GM23338 (cell line): ENCODE measurements around the gene PAPPA2. TPM values are rescaled to one million over a fixed set of nuclear protein-coding genes. Genes with fewer than 3 reads are reported as not detected.
"Not testable (repeated sequence)": the region's sequence is repeated elsewhere in the genome, so short reads cannot be mapped to it uniquely, and the experiment has no call there.

Experiments used
- ATAC-seq: fragments of 200-7000 bp; cut with Tn5 transposase; 3 replicates; pipeline ENCODE4 v1.9.1; 2020
- DNase-seq: peaks from one replicate; pipeline ENCODE4 v3.0.0-alpha.2; 2015; ENCODE audit warnings: low spot score
- H2AFZ ChIP-seq: fragments of 200-600 bp; sonication (generic); 2 replicates; pipeline ENCODE4 v1.8.0; 2016; ENCODE audit warnings: antibody characterized with exemption, mild to moderate bottlenecking, moderate library complexity
- H3F3A ChIP-seq: fragments of 200-600 bp; sonication (generic); replicated peaks from 2 replicates; pipeline ENCODE4 v1.8.0; 2017; ENCODE audit warnings: antibody characterized with exemption, mixed run types, low read depth
- H3K27ac ChIP-seq: fragments of 200-600 bp; sonication (generic); 2 replicates; pipeline ENCODE4 v1.6.1; 2016; ENCODE audit warnings: low read depth
- H3K27me3 ChIP-seq: fragments of 200-600 bp; sonication (generic); 2 replicates; pipeline ENCODE4 v1.8.0; 2016; ENCODE audit warnings: mild to moderate bottlenecking, mixed run types, moderate library complexity; ENCODE audit not compliant: insufficient read depth
- H3K36me3 ChIP-seq: fragments of 200-600 bp; sonication (generic); 2 replicates; pipeline ENCODE4 v1.8.0; 2016; ENCODE audit warnings: mild to moderate bottlenecking; ENCODE audit not compliant: insufficient read depth
- H3K4me1 ChIP-seq: fragments of 200-600 bp; sonication (generic); 2 replicates; pipeline ENCODE4 v1.8.0; 2016; ENCODE audit warnings: mild to moderate bottlenecking, moderate library complexity; ENCODE audit not compliant: insufficient read depth
- H3K4me2 ChIP-seq: fragments of 200-600 bp; sonication (generic); 2 replicates; pipeline ENCODE4 v1.7.1; 2017; ENCODE audit warnings: mixed run types
- H3K4me3 ChIP-seq: fragments of 200-600 bp; sonication (generic); 2 replicates; pipeline ENCODE4 v1.6.1; 2016; ENCODE audit warnings: mixed run types
- H3K79me2 ChIP-seq: fragments of 200-600 bp; sonication (generic); replicated peaks from 2 replicates; pipeline ENCODE4 v1.8.0; 2017; ENCODE audit warnings: mild to moderate bottlenecking; ENCODE audit not compliant: insufficient read depth
- H3K9me2 ChIP-seq: fragments of 200-600 bp; sonication (generic); 2 replicates; pipeline ENCODE4 v1.8.0; 2017; ENCODE audit not compliant: insufficient read depth
- H4K20me1 ChIP-seq: fragments of 200-600 bp; sonication (generic); replicated peaks from 2 replicates; pipeline ENCODE4 v1.8.0; 2017; ENCODE audit warnings: mild to moderate bottlenecking; ENCODE audit not compliant: insufficient read depth
- H3K27ac Mint-ChIP-seq: 2 replicates; pipeline ENCODE4 v1.8.0; 2020; ENCODE audit warnings: inconsistent platforms, mild to moderate bottlenecking, moderate library complexity, mixed read lengths
- H3K27me3 Mint-ChIP-seq: 3 replicates; pipeline ENCODE4 v1.8.0; 2022; ENCODE audit warnings: low read depth, mild to moderate bottlenecking, moderate library complexity, mixed read lengths, inconsistent platforms; ENCODE audit not compliant: insufficient read depth, poor library complexity
- H3K36me3 Mint-ChIP-seq: 3 replicates; pipeline ENCODE4 v1.8.0; 2021; ENCODE audit warnings: low read depth, mild to moderate bottlenecking, inconsistent platforms, moderate library complexity, mixed read lengths
- H3K4me1 Mint-ChIP-seq: 3 replicates; pipeline ENCODE4 v1.8.0; 2020; ENCODE audit warnings: mild to moderate bottlenecking, inconsistent platforms, mixed read lengths
- H3K4me3 Mint-ChIP-seq: 3 replicates; pipeline ENCODE4 v1.8.0; 2021; ENCODE audit warnings: moderate library complexity, mild to moderate bottlenecking, inconsistent platforms, mixed read lengths
- H3K9me3 Mint-ChIP-seq: 3 replicates; pipeline ENCODE4 v1.8.0; 2020; ENCODE audit warnings: moderate library complexity, mild to moderate bottlenecking, inconsistent platforms, mixed read lengths
- JUNB ChIP-seq: IDR thresholded peaks from one replicate; pipeline ENCODE4 v1.6.1; 2016; ENCODE audit warnings: antibody characterized with exemption; ENCODE audit not compliant: unreplicated experiment
- NANOG ChIP-seq: IDR thresholded peaks from 2 replicates; pipeline ENCODE4 v1.6.1; 2016; ENCODE audit warnings: antibody characterized with exemption, borderline replicate concordance
- STAT1 ChIP-seq: IDR thresholded peaks from one replicate; pipeline ENCODE4 v1.6.1; 2016; ENCODE audit warnings: antibody characterized with exemption; ENCODE audit not compliant: unreplicated experiment
- ZNF114 ChIP-seq: fragments of 250-450 bp; sonication (Bioruptor Pico); IDR thresholded peaks from 2 replicates; pipeline ENCODE4 v1.5.0; 2020; ENCODE audit warnings: mild to moderate bottlenecking, moderate library complexity
- ZNF331 ChIP-seq: fragments of 250-450 bp; sonication (Bioruptor Pico); IDR thresholded peaks from 2 replicates; pipeline ENCODE4 v1.5.0; 2020; ENCODE audit warnings: low read depth, mild to moderate bottlenecking, moderate library complexity
- polyA plus RNA-seq: library from polyadenylated mRNA; unstranded; fragments of >200 nt; fragmentation: Nextera tagmentation; extraction: Ambion mirVana; gene quantifications from 2 replicates; pipeline ENCODE4 v1.2.1, GENCODE V29; 2016
- total RNA-seq: library from RNA; depleted of rRNA; stranded (reverse); fragments of >200 nt; shearing (Covaris generic); gene quantifications from 2 replicates; pipeline ENCODE4 v1.2.3, GENCODE V29; 2014
- TF ChIP-seq, protein P1 (sequence below): IDR thresholded peaks from 2 replicates; pipeline ENCODE4 v1.6.1; 2016; ENCODE audit warnings: antibody characterized with exemption
- TF ChIP-seq, protein P2 (sequence below): fragments of 250-450 bp; sonication (Bioruptor Pico); IDR thresholded peaks from 2 replicates; pipeline ENCODE4 v1.5.0; 2020; ENCODE audit warnings: mild to moderate bottlenecking, moderate library complexity

Gene PAPPA2
- total and polyA plus RNA-seq, 2 experiments from 2014 or later = 1.4 to 1.7 TPM

DNA sequence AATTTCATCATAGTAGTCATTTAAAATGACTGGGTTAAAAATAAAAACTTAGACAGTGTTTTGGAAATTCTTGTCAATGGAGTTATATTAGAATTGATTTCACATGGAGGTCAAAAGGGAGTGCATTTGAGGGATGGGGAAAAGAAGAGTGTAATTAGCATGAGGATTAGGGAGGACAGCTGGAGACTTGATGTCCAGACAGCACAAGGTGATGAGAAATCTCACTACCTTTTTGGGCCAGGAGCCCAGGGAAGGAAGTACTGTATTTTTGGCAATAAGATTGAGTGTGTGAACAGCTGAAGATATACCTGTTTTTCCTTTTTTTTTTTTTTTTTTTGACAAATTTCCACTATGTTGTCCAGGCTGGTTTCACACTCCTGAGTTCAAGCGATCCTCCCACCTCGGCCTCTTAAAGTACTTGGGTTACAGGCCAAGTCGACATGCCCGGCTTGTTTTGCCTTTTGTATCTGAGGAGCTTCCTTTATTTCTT is 163.6 kb downstream of the PAPPA2 start (continued):
- TF ChIP-seq, protein P1, sequence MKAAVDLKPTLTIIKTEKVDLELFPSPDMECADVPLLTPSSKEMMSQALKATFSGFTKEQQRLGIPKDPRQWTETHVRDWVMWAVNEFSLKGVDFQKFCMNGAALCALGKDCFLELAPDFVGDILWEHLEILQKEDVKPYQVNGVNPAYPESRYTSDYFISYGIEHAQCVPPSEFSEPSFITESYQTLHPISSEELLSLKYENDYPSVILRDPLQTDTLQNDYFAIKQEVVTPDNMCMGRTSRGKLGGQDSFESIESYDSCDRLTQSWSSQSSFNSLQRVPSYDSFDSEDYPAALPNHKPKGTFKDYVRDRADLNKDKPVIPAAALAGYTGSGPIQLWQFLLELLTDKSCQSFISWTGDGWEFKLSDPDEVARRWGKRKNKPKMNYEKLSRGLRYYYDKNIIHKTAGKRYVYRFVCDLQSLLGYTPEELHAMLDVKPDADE = no peak
- no peak for TF ChIP-seq JUNB

DNA sequence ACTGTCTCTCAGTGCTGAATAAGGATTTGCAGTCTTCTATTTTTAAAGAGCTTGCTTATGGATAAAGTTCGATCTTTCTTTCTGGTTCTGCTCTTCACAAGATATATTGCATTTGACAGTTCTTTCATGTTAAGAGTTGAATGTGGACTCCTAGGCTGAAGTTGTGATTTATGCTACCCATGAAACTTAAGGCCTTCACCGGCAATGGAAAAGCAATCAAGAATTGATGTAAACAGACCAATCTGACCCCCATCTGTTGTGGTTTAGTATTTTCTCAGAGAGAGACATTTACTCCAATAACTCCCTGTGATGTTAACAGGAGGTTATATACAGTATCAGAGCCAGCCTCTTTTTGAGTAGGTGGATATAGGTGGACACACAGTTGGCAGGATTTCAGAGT is 165.8 kb downstream of the PAPPA2 start:
- H3K4me2 ChIP-seq = no peak overlapping the region
- H3K27me3 ChIP-seq = no peaks in the 10 kb centered on the region
- no peaks in the 10 kb centered on the region for H3K79me2 ChIP-seq
- H2AFZ ChIP-seq = no peak overlapping the region
- Mint-ChIP-seq H3K27me3 (no peaks in the 10 kb centered on the region), H3K9me3 (no peaks in the 10 kb centered on the region), H3K4me1 (no peaks in the 10 kb centered on the region), H3K36me3 (no peaks in the 10 kb centered on the region), H3K27ac (no peak overlapping the region), H3K4me3 (no peak overlapping the region)
- no peaks in the 10 kb centered on the region for H3F3A ChIP-seq
- H3K36me3 ChIP-seq = no peaks in the 10 kb centered on the region; the same call in 1 of the 2 replicates
- H3K4me1 ChIP-seq = no peaks in the 10 kb centered on the region
- no peaks in the 10 kb centered on the region for H4K20me1 ChIP-seq
- no peak overlapping the region for H3K27ac ChIP-seq
- DNase-seq (no peak), ATAC-seq (no peak)
- H3K4me3 ChIP-seq = no peak overlapping the region
- TF ChIP-seq ZNF114 = no peak
- no peak for TF ChIP-seq ZNF331 (CRISPR knock-in tag)
- no peak for TF ChIP-seq NANOG
- H3K9me2 ChIP-seq = peaks cover 2% of the 10 kb centered on the region; the same call in 1 of the 2 replicates

DNA sequence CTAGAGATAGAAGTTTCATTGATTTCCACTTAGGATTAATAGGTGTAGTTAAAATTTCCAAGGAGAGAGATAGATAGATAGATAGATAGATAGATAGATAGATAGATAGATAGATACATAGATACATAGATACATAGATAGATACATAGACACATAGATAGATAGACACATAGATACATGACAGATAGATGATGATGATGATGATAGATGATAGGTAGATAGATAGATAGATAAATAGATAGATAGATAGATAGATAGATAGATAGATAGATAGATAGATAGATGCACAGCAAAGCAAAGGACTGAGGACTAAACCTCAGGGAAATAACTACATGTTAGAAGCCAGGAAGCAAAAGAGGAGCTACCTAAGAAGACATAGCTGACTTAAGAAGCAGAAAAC is 171.8 kb downstream of the PAPPA2 start:
- not testable (repeated sequence) for H3K4me2 ChIP-seq, H2AFZ ChIP-seq, H3K27ac Mint-ChIP-seq, ATAC-seq, H3K36me3 ChIP-seq, H3K79me2 ChIP-seq, H4K20me1 ChIP-seq, H3K4me3 Mint-ChIP-seq, H3K27me3 ChIP-seq, DNase-seq, H3F3A ChIP-seq, H3K4me3 ChIP-seq, H3K27ac ChIP-seq, H3K27me3 Mint-ChIP-seq, H3K9me3 Mint-ChIP-seq, H3K36me3 Mint-ChIP-seq
- Histone ChIP-seq H3K4me1 (peaks cover 14% of the 10 kb centered on the region), H3K9me2 (peaks cover 14% of the 10 kb centered on the region; the same call in 1 of the 2 replicates)
- peaks cover 12% of the 10 kb centered on the region for H3K4me1 Mint-ChIP-seq

DNA sequence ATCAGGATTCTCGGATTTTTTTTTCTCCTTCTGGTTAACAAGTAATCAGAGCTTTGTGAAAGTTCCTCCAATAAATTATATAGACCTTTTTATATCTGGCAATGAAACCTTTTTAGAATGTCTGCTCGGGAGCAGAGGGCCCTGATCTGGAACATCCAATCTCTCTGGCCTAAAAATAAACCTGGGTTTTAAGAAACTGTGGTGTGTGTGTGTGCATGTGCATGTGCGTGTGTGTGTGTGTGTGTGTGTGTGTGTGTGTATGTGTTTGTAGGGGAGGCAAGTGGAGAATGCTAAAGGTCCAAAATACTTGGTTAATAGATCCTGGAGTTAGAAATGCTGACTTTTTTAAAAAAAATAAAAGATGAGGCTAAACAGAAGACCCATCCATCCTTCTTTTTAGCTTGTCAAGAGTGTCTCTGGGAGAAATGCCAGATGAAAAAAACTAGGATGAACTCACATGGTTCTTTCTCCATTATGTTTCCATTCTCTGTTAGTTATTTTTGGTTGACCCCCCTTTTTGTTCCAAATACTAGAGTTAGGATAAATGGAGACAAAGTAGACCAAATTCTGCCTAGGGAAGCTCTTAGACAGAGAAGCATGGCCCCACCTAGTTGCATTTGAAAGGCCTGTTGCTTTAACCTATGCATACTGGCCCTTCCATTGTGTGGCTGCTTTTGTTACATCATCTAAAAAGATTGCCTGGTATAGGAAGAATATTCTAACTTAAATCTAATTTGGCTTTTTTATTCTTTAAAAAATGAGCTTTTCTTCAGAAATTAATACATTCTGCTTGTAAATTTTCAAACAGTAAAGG is 175.9 kb downstream of the PAPPA2 start:
- no peaks in the 10 kb centered on the region for H3F3A ChIP-seq
- Mint-ChIP-seq H3K27ac (peak overlapping the region; percentile 71; the same call in 1 of the 2 replicates), H3K9me3 (no peaks in the 10 kb centered on the region; the same call in 2 of the 3 replicates), H3K27me3 (no peaks in the 10 kb centered on the region), H3K36me3 (no peaks in the 10 kb centered on the region), H3K4me3 (no peak overlapping the region), H3K4me1 (peaks cover 12% of the 10 kb centered on the region)
- H3K4me3 ChIP-seq = no peak overlapping the region
- H3K27ac ChIP-seq = peak overlapping the region; percentile 65; the same call in 1 of the 2 replicates
- no peak for TF ChIP-seq STAT1
- TF ChIP-seq, protein P2, sequence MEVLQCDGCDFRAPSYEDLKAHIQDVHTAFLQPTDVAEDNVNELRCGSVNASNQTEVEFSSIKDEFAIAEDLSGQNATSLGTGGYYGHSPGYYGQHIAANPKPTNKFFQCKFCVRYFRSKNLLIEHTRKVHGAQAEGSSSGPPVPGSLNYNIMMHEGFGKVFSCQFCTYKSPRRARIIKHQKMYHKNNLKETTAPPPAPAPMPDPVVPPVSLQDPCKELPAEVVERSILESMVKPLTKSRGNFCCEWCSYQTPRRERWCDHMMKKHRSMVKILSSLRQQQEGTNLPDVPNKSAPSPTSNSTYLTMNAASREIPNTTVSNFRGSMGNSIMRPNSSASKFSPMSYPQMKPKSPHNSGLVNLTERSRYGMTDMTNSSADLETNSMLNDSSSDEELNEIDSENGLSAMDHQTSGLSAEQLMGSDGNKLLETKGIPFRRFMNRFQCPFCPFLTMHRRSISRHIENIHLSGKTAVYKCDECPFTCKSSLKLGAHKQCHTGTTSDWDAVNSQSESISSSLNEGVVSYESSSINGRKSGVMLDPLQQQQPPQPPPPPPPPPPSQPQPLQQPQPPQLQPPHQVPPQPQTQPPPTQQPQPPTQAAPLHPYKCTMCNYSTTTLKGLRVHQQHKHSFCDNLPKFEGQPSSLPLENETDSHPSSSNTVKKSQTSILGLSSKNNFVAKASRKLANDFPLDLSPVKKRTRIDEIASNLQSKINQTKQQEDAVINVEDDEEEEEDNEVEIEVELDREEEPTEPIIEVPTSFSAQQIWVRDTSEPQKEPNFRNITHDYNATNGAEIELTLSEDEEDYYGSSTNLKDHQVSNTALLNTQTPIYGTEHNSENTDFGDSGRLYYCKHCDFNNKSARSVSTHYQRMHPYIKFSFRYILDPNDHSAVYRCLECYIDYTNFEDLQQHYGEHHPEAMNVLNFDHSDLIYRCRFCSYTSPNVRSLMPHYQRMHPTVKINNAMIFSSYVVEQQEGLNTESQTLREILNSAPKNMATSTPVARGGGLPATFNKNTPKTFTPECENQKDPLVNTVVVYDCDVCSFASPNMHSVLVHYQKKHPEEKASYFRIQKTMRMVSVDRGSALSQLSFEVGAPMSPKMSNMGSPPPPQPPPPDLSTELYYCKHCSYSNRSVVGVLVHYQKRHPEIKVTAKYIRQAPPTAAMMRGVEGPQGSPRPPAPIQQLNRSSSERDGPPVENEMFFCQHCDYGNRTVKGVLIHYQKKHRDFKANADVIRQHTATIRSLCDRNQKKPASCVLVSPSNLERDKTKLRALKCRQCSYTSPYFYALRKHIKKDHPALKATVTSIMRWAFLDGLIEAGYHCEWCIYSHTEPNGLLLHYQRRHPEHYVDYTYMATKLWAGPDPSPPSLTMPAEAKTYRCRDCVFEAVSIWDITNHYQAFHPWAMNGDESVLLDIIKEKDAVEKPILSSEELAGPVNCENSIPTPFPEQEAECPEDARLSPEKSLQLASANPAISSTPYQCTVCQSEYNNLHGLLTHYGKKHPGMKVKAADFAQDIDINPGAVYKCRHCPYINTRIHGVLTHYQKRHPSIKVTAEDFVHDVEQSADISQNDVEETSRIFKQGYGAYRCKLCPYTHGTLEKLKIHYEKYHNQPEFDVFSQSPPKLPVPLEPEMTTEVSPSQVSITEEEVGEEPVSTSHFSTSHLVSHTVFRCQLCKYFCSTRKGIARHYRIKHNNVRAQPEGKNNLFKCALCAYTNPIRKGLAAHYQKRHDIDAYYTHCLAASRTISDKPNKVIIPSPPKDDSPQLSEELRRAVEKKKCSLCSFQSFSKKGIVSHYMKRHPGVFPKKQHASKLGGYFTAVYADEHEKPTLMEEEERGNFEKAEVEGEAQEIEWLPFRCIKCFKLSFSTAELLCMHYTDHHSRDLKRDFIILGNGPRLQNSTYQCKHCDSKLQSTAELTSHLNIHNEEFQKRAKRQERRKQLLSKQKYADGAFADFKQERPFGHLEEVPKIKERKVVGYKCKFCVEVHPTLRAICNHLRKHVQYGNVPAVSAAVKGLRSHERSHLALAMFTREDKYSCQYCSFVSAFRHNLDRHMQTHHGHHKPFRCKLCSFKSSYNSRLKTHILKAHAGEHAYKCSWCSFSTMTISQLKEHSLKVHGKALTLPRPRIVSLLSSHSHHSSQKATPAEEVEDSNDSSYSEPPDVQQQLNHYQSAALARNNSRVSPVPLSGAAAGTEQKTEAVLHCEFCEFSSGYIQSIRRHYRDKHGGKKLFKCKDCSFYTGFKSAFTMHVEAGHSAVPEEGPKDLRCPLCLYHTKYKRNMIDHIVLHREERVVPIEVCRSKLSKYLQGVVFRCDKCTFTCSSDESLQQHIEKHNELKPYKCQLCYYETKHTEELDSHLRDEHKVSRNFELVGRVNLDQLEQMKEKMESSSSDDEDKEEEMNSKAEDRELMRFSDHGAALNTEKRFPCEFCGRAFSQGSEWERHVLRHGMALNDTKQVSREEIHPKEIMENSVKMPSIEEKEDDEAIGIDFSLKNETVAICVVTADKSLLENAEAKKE (CRISPR knock-in tag) = peak; percentile 21; the same call in 1 of the 2 replicates
- no peaks in the 10 kb centered on the region for H4K20me1 ChIP-seq
- H3K36me3 ChIP-seq = no peaks in the 10 kb centered on the region
- H3K27me3 ChIP-seq = no peaks in the 10 kb centered on the region
- H3K79me2 ChIP-seq = no peaks in the 10 kb centered on the region
- H3K4me2 ChIP-seq = peak overlapping the region; percentile 47
- ATAC-seq (peak; percentile 76), DNase-seq (peak; percentile 38)
- peaks cover 18% of the 10 kb centered on the region; the same call in 1 of the 2 replicates for H3K9me2 ChIP-seq
- H3K4me1 ChIP-seq = peaks cover 14% of the 10 kb centered on the region
- peak overlapping the region; percentile 69; the same call in 1 of the 2 replicates for H2AFZ ChIP-seq
